GM18861 (cell line): Measurements from ENCODE around the gene ZNF469.

Experiments used
- ATAC-seq: cut with Tn5 transposase; IDR thresholded peaks from one replicate; pipeline ENCODE4 v1.9.1; 2021; ENCODE audit not compliant: unreplicated experiment

Gene ZNF469

GRCh38 chr16:88376835-88377726, 5.7 kb upstream of the ZNF469 start:
- ATAC-seq: no peak

GRCh38 chr16:88377961-88378360, 4.8 kb upstream of the ZNF469 start:
- ATAC-seq: no peak

- no peak for ATAC-seq
Measured at GRCh38 chr16:88378401-88378800, 4.4 kb upstream of the ZNF469 start.

GRCh38 chr16:88378836-88379693, 3.7 kb upstream of the ZNF469 start:
- no peak for ATAC-seq

- ATAC-seq: no peak
Measured at GRCh38 chr16:88379694-88380040, 3.1 kb upstream of the ZNF469 start.

- ATAC-seq: no peak
Measured at GRCh38 chr16:88380099-88380498, 2.7 kb upstream of the ZNF469 start.

GRCh38 chr16:88380619-88381018, 2.1 kb upstream of the ZNF469 start:
- no peak for ATAC-seq

- no peak for ATAC-seq
Measured at GRCh38 chr16:88381820-88382451, 823 bp upstream of the ZNF469 start.

GRCh38 chr16:88383401-88384221, 852 bp downstream of the ZNF469 start:
- ATAC-seq: no peak

- ATAC-seq: no peak
Measured at GRCh38 chr16:88384222-88385111, 1.7 kb downstream of the ZNF469 start.

- no peak for ATAC-seq
Measured at GRCh38 chr16:88385112-88385594, 2.4 kb downstream of the ZNF469 start.

GRCh38 chr16:88385831-88386815, 3.4 kb downstream of the ZNF469 start:
- no peak for ATAC-seq

GRCh38 chr16:88387180-88387765, 4.5 kb downstream of the ZNF469 start:
- no peak for ATAC-seq

- no peak for ATAC-seq
Measured at GRCh38 chr16:88387941-88388627, 5.3 kb downstream of the ZNF469 start.

- no peak for ATAC-seq
Measured at GRCh38 chr16:88389191-88389590, 6.4 kb downstream of the ZNF469 start.

GRCh38 chr16:88389621-88390160, 6.9 kb downstream of the ZNF469 start:
- no peak for ATAC-seq

- no peak for ATAC-seq
Measured at GRCh38 chr16:88390265-88390664, 7.5 kb downstream of the ZNF469 start.
